H1 (cell line): Measurements from ENCODE around the gene ARHGEF40. TPM values are rescaled to one million over a fixed set of nuclear protein-coding genes. Genes with fewer than 3 reads are reported as not detected.

Experiments
- CTCF ChIA-PET: fragments of 300-600 bp; sonication (Branson Sonifier 250); formaldehyde crosslinking; loops from one replicate; lab custom pipeline; 2021; ENCODE audit not compliant: partially characterized antibody; lab: Charles Lee
- POLR2A ChIA-PET: fragments of 300-600 bp; sonication (Branson Sonifier 250); formaldehyde crosslinking; loops from one replicate; lab custom pipeline; 2021; ENCODE audit warnings: inconsistent platforms; ENCODE audit not compliant: partially characterized antibody; lab: Charles Lee
- DNase-seq, 2 experiments: peaks; one replicate each; pipeline versions ENCODE4 v3.0.0 to v3.0.0-alpha.2; 2010 to 2022; ENCODE audit warnings: low spot score in 2 of 2, low read depth in 1 of 2, mixed read lengths in 1 of 2
- FAIRE-seq: peaks from 2 replicates; lab custom pipeline; 2011; peaks lifted over from hg19 to GRCh38; lab: Jason Lieb, UNC
- H2AFZ ChIP-seq: 2 replicates; pipeline ENCODE4 v1.8.1; 2012; ENCODE audit warnings: low read length, inconsistent platforms
- H2AK5ac ChIP-seq: 2 replicates; pipeline ENCODE4 v1.6.1; 2013; ENCODE audit warnings: low read depth, low read length
- H2BK120ac ChIP-seq: replicated peaks from 2 replicates; pipeline ENCODE3; 2013; ENCODE audit warnings: low read depth, low read length, inconsistent platforms
- H2BK12ac ChIP-seq: 2 replicates; pipeline ENCODE4 v1.6.1; 2013; ENCODE audit warnings: low read depth, low read length
- H2BK15ac ChIP-seq: 2 replicates; pipeline ENCODE4 v1.6.1; 2013; ENCODE audit warnings: low read length
- H2BK20ac ChIP-seq: 2 replicates; pipeline ENCODE4 v1.6.1; 2013; ENCODE audit warnings: low read length
- H2BK5ac ChIP-seq: 2 replicates; pipeline ENCODE4 v1.6.1; 2013; ENCODE audit warnings: low read depth, low read length
- H3K14ac ChIP-seq: 2 replicates; pipeline ENCODE4 v1.6.1; 2013; ENCODE audit warnings: inconsistent platforms; ENCODE audit not compliant: insufficient read length
- H3K18ac ChIP-seq: 2 replicates; pipeline ENCODE4 v1.6.1; 2013; ENCODE audit warnings: low read length; ENCODE audit errors: extremely low read depth
- H3K23ac ChIP-seq: 2 replicates; pipeline ENCODE4 v1.6.1; 2013; ENCODE audit warnings: inconsistent platforms; ENCODE audit not compliant: insufficient read length
- H3K23me2 ChIP-seq: 2 replicates; pipeline ENCODE4 v1.6.1; 2013; ENCODE audit warnings: low read depth, low read length
- H3K27ac ChIP-seq: 2 replicates; pipeline ENCODE4 v1.6.1; 2011; ENCODE audit warnings: low read depth, low read length, inconsistent platforms
- H3K27me3 ChIP-seq, 4 experiments: replicated peaks in 1 of 4; 1 replicate in 1 of 4; 2 replicates in 3 of 4; pipeline versions ENCODE4 v1.6.1 to v1.8.1; 2011 to 2013; ENCODE audit warnings: low read length in 3 of 4, mild to moderate bottlenecking in 3 of 4, inconsistent platforms in 2 of 4, mixed read lengths in 2 of 4, moderate library complexity in 1 of 4; ENCODE audit not compliant: control insufficient read depth in 3 of 4, insufficient read depth in 3 of 4; ENCODE audit errors: extremely low read depth in 1 of 4
- H3K36me3 ChIP-seq, 4 experiments: 2 replicates each; pipeline versions ENCODE4 v1.6.1 to v1.8.1; 2011 to 2013; ENCODE audit warnings: mild to moderate bottlenecking in 4 of 4, low read length in 3 of 4, moderate library complexity in 2 of 4, control low read depth in 1 of 4, inconsistent platforms in 1 of 4; ENCODE audit not compliant: insufficient read depth in 4 of 4, control insufficient read depth in 2 of 4
- H3K4ac ChIP-seq: replicated peaks from 2 replicates; pipeline ENCODE3; 2013; ENCODE audit warnings: low read length, low read depth, mixed read lengths, inconsistent platforms; ENCODE audit not compliant: insufficient read length
- H3K4me1 ChIP-seq, 4 experiments: replicated peaks in 1 of 4; 1 replicate in 1 of 4; 2 replicates in 3 of 4; pipeline versions ENCODE4 v1.6.1 to v1.8.1; 2011 to 2013; ENCODE audit warnings: low read length in 3 of 4, inconsistent platforms in 2 of 4, mixed read lengths in 1 of 4; ENCODE audit not compliant: insufficient read depth in 4 of 4, control insufficient read depth in 3 of 4
- H3K4me2 ChIP-seq, 2 experiments: 2 replicates each; pipeline versions ENCODE4 v1.6.1 to v1.8.1; 2011 to 2013; ENCODE audit warnings: low read depth in 2 of 2, low read length in 2 of 2, control low read depth in 1 of 2, inconsistent platforms in 1 of 2, mild to moderate bottlenecking in 1 of 2; ENCODE audit not compliant: insufficient read depth in 1 of 2
- H3K4me3 ChIP-seq, 4 experiments: fragments of 200-600, 300-600 bp in 1 of 4; sonication (generic), shearing (Covaris generic), sonication (Bioruptor Twin) in 1 of 4; 2 replicates each; pipeline versions ENCODE4 v1.5.1 to v1.8.1; 2011 to 2016; ENCODE audit warnings: low read length in 4 of 4, low read depth in 3 of 4, control low read depth in 2 of 4, inconsistent platforms in 2 of 4, mild to moderate bottlenecking in 2 of 4, mixed read lengths in 1 of 4, moderate library complexity in 1 of 4; ENCODE audit not compliant: insufficient read depth in 2 of 4; ENCODE audit errors: extremely low read depth in 1 of 4
- H3K56ac ChIP-seq: replicated peaks from 2 replicates; pipeline ENCODE3; 2013; ENCODE audit warnings: low read depth, mild to moderate bottlenecking, mixed read lengths, low read length, inconsistent platforms; ENCODE audit not compliant: insufficient read length
- H3K79me1 ChIP-seq: 2 replicates; pipeline ENCODE4 v1.6.1; 2013; ENCODE audit warnings: low read depth, low read length, control low read depth
- H3K79me2 ChIP-seq, 2 experiments: 2 replicates each; pipeline versions ENCODE4 v1.6.1 to v1.8.1; 2012 to 2013; ENCODE audit warnings: low read length in 2 of 2, mild to moderate bottlenecking in 2 of 2, inconsistent platforms in 1 of 2; ENCODE audit not compliant: insufficient read depth in 2 of 2, control insufficient read depth in 1 of 2
- H3K9ac ChIP-seq, 4 experiments: replicated peaks in 1 of 4; 1 replicate in 1 of 4; 2 replicates in 3 of 4; pipeline versions ENCODE4 v1.6.1 to v1.8.1; 2011 to 2013; ENCODE audit warnings: low read depth in 3 of 4, low read length in 3 of 4, control low read depth in 2 of 4, mild to moderate bottlenecking in 2 of 4, moderate library complexity in 2 of 4, inconsistent platforms in 1 of 4; ENCODE audit errors: extremely low read depth in 1 of 4
- H3K9me3 ChIP-seq, 2 experiments: 2 replicates each; pipeline versions ENCODE4 v1.6.1 to v1.8.1; 2012 to 2013; ENCODE audit warnings: mild to moderate bottlenecking in 2 of 2, moderate library complexity in 2 of 2, control low read depth in 1 of 2, inconsistent platforms in 1 of 2, low read depth in 1 of 2, low read length in 1 of 2, mixed read lengths in 1 of 2; ENCODE audit not compliant: insufficient read depth in 2 of 2
- H4K20me1 ChIP-seq, 2 experiments: replicated peaks in 1 of 2; 2 replicates each; pipeline versions ENCODE3 to v1.8.1; 2011 to 2013; ENCODE audit warnings: inconsistent platforms in 2 of 2, low read length in 2 of 2, mild to moderate bottlenecking in 1 of 2; ENCODE audit not compliant: insufficient read depth in 2 of 2, control insufficient read depth in 1 of 2
- H4K5ac ChIP-seq: 2 replicates; pipeline ENCODE4 v1.6.1; 2013; ENCODE audit warnings: low read length, low read depth, mixed read lengths, inconsistent platforms; ENCODE audit not compliant: insufficient read length
- H4K8ac ChIP-seq: 2 replicates; pipeline ENCODE4 v1.8.0; 2013; ENCODE audit warnings: mild to moderate bottlenecking, moderate library complexity, low read length, inconsistent platforms; ENCODE audit not compliant: insufficient read depth; ENCODE audit errors: extremely low read depth
- H4K91ac ChIP-seq: replicated peaks from 2 replicates; pipeline ENCODE3; 2013; ENCODE audit warnings: low read length, mixed read lengths, inconsistent platforms; ENCODE audit not compliant: insufficient read length
- ASH2L ChIP-seq: fragments of 200-600, 300-600 bp; sonication (generic); IDR thresholded peaks from one replicate; pipeline ENCODE4 v1.7.1; 2017; ENCODE audit warnings: low read length
- ATF2 ChIP-seq: IDR thresholded peaks from 2 replicates; pipeline ENCODE4 v1.6.1; 2012; ENCODE audit warnings: low read length, inconsistent platforms
- BACH1 ChIP-seq: IDR thresholded peaks from 2 replicates; pipeline ENCODE4 v1.6.1; 2012; ENCODE audit warnings: low read length, improper control_type of control experiment
- JUND ChIP-seq: IDR thresholded peaks from 2 replicates; pipeline ENCODE4 v1.6.1; 2011; ENCODE audit warnings: mild to moderate bottlenecking, improper control_type of control experiment, low read length
- NANOG ChIP-seq: IDR thresholded peaks from 2 replicates; pipeline ENCODE4 v1.6.1; 2011; ENCODE audit warnings: low read length, low read depth, mild to moderate bottlenecking, inconsistent platforms; ENCODE audit not compliant: insufficient read depth, poor library complexity, severe bottlenecking
- RAD21 ChIP-seq, 2 experiments: IDR thresholded peaks in 1 of 2; conservative IDR thresholded peaks in 1 of 2; 2 replicates each; pipeline ENCODE4 v1.6.1; 2011; ENCODE audit warnings: low read depth in 2 of 2, low read length in 2 of 2, improper control_type of control experiment in 1 of 2, inconsistent platforms in 1 of 2, mild to moderate bottlenecking in 1 of 2, moderate library complexity in 1 of 2
- RFX5 ChIP-seq: IDR thresholded peaks from 2 replicates; pipeline ENCODE4 v1.6.1; 2011; ENCODE audit warnings: low read depth, low read length, improper control_type of control experiment, borderline replicate concordance
- RNF2 ChIP-seq: fragments of 200-900, 300-1000 bp; sonication (generic); IDR thresholded peaks from 2 replicates; pipeline ENCODE4 v1.7.1; 2016; ENCODE audit warnings: borderline replicate concordance, low read depth, mild to moderate bottlenecking, antibody characterized with exemption, low read length; ENCODE audit not compliant: poor library complexity, severe bottlenecking; ENCODE audit errors: missing control alignments
- SIN3A ChIP-seq, 2 experiments: IDR thresholded peaks in 1 of 2; conservative IDR thresholded peaks in 1 of 2; 2 replicates each; pipeline ENCODE4 v1.6.1; 2011 to 2012; ENCODE audit warnings: low read length in 2 of 2, improper control_type of control experiment in 1 of 2, low read depth in 1 of 2, mild to moderate bottlenecking in 1 of 2
- SP1 ChIP-seq: IDR thresholded peaks from 2 replicates; pipeline ENCODE4 v1.6.1; 2011; ENCODE audit warnings: low read depth, low read length
- TAF1 ChIP-seq: IDR thresholded peaks from 2 replicates; pipeline ENCODE4 v1.6.1; 2011; ENCODE audit warnings: mild to moderate bottlenecking, low read depth, low read length
- ZNF274 ChIP-seq: IDR thresholded peaks from 2 replicates; pipeline ENCODE4 v1.7.0; 2012; ENCODE audit warnings: low read length, borderline replicate concordance; ENCODE audit errors: extremely low read depth
- WGBS, 2 experiments: shearing (Covaris generic) in 1 of 2; methylation state at CpG; one replicate each; pipeline versions ENCODE4 v1.1.6 to v1.1.7; 2013 to 2015; ENCODE audit warnings: low lambda C conversion rate in 2 of 2, mixed read lengths in 2 of 2, inconsistent platforms in 1 of 2, low coverage in 1 of 2, missing lambda C conversion rate in 1 of 2; ENCODE audit not compliant: insufficient replicate concordance in 2 of 2, insufficient coverage in 1 of 2, insufficient read length in 1 of 2; ENCODE audit errors: extremely low coverage in 1 of 2, missing lambda C conversion rate in 1 of 2; 5-methylcytosine and 5-hydroxymethylcytosine counted together
- polyA plus RNA-seq, 7 experiments: library from polyadenylated mRNA; depleted of rRNA in 3 of 7; stranded (reverse) in 5 of 7; unstranded in 2 of 7; fragments of >200 nt in 5 of 7; fragments of 200-250 nt in 2 of 7; gene quantifications; 1 replicate in 5 of 7; 2 replicates in 1 of 7; 4 replicates in 1 of 7; pipeline versions ENCODE4 v1.2.1 to v1.2.3, GENCODE V29; 2011 to 2013; ENCODE audit warnings: missing spikeins in 2 of 7, mixed read lengths in 2 of 7
- total RNA-seq: library from RNA; stranded (reverse); fragmentation: NEBNext Ultra II Directional; extraction: Animal tissue kit (Norgen Biotek cat#: 25700); gene quantifications from 2 replicates; pipeline ENCODE4 v1.2.1, GENCODE V29; 2021

Gene ARHGEF40
- total and polyA plus RNA-seq, 2 of the 8 experiments (the other 6 are each of a cell fraction or from before 2014, with no cell fraction given) = 53.1 to 101 TPM

GRCh38 chr14:21061347-21061668, 8.8 kb upstream of the ARHGEF40 start:
- no peak overlapping the region for H3K9ac ChIP-seq
- no peak overlapping the region for H4K8ac ChIP-seq
- POLR2A ChIA-PET = interaction anchor here (3.7 kb wide), 1 partner anchor 10 kb away, joined by 17 read pairs; no protein-coding TSS in a partner anchor
- H2AFZ ChIP-seq = no peak overlapping the region
- WGBS, 2 experiments = 86% methylated on average over 3 of the region's 3 CpGs; no CpG with 5 or more reads in 1 of the 2 experiments
- no peak overlapping the region for H3K4ac ChIP-seq
- H3K18ac ChIP-seq = no peak overlapping the region
- no peak overlapping the region for H3K4me3 ChIP-seq
- H3K9me3 ChIP-seq = no peaks in the 10 kb centered on the region
- no peaks in the 10 kb centered on the region for H3K79me1 ChIP-seq
- H3K79me2 ChIP-seq = no peaks in the 10 kb centered on the region
- no peak overlapping the region for H4K91ac ChIP-seq
- H3K27me3 ChIP-seq = no peaks in the 10 kb centered on the region; a peak in 1 of 7 replicates
- H3K36me3 ChIP-seq = no peaks in the 10 kb centered on the region
- DNase-seq (no peak), FAIRE-seq (no peak)
- no peak overlapping the region for H2BK20ac ChIP-seq
- H3K27ac ChIP-seq = no peak overlapping the region
- H2BK15ac ChIP-seq = no peak overlapping the region
- H2BK12ac ChIP-seq = no peak overlapping the region
- H4K20me1 ChIP-seq = no peaks in the 10 kb centered on the region
- no peak overlapping the region for H3K14ac ChIP-seq
- no peak overlapping the region for H3K4me2 ChIP-seq
- no peaks in the 10 kb centered on the region; a peak in 1 of 7 replicates for H3K4me1 ChIP-seq
- no peak overlapping the region for H2BK120ac ChIP-seq
- no peaks in the 10 kb centered on the region for H3K23me2 ChIP-seq
- H4K5ac ChIP-seq = no peak overlapping the region
- no peak overlapping the region for H3K23ac ChIP-seq
- H2BK5ac ChIP-seq = no peak overlapping the region
- H3K56ac ChIP-seq = no peak overlapping the region
- CTCF ChIA-PET = interaction anchor here (0.7 to 2.6 kb wide), 6 partner anchors 10 to 56 kb away, joined by 3 to 12 read pairs (median 4); no protein-coding TSS in a partner anchor
- H2AK5ac ChIP-seq = no peak overlapping the region
- TF ChIP-seq RAD21 (IDR thresholded peaks at IDR 0.05 in 1 of 2, conservative IDR thresholded peaks at IDR 0.05 in 1 of 2; ENCODE audit: low read depth in 2 of 2, low read length in 2 of 2) (no peak), SP1 (no peak), SIN3A (conservative IDR thresholded peaks at IDR 0.05 in 1 of 2, IDR thresholded peaks at IDR 0.05 in 1 of 2; ENCODE audit: low read depth in 1 of 2, low read length in 2 of 2) (no peak), RNF2 (no peak), ASH2L (no peak), NANOG (no peak), JUND (no peak), BACH1 (no peak), ATF2 (no peak), TAF1 (no peak), ZNF274 (no peak), RFX5 (no peak)
